Adrenal gland (tissue), 5 donors: ENCODE measurements around the gene SLC25A26.

Experiments used
- POLR2A ChIP-seq, 2 donors: fragments of 450-650 bp; IDR thresholded peaks; one replicate each; pipeline ENCODE4 v1.6.1; 2017; ENCODE audit warnings: antibody characterized with exemption in 2 of 2, mild to moderate bottlenecking in 2 of 2, moderate library complexity in 1 of 2
- TF ChIP-seq, protein P1 (sequence below), 6 experiments: fragments of 450-650 bp in 4 of 6; fragments of 200-600 bp in 2 of 6; sonication (generic) in 1 of 6; IDR thresholded peaks; 1 replicate in 5 of 6; 2 replicates in 1 of 6; pipeline versions ENCODE4 v1.5.1 to v1.8.0; 2016 to 2021; ENCODE audit warnings: antibody characterized with exemption in 6 of 6, mild to moderate bottlenecking in 2 of 6, moderate library complexity in 1 of 6
- donor health status: DM: no; HTN: no; CAD: no.

DNA sequence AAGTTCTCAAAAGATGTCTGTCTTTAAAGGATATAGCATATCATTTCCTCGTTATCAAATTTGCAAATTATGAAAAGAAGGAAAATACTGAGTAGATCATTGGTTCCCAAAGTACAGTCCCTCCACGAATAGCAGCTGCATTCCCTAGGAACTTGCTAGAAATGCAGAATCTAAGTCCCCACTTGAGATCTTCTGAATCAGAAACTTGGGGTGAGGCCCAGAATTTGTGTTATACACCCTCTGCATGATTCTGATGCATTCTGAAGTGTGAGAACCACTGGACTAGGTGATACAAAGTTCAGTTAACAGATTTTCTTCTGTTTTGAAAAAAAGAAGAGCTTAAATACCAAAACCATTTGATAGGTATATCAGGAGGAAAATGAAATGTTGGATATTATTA, 77.1 kb downstream of the SLC25A26 start:
- TF ChIP-seq, protein P1, sequence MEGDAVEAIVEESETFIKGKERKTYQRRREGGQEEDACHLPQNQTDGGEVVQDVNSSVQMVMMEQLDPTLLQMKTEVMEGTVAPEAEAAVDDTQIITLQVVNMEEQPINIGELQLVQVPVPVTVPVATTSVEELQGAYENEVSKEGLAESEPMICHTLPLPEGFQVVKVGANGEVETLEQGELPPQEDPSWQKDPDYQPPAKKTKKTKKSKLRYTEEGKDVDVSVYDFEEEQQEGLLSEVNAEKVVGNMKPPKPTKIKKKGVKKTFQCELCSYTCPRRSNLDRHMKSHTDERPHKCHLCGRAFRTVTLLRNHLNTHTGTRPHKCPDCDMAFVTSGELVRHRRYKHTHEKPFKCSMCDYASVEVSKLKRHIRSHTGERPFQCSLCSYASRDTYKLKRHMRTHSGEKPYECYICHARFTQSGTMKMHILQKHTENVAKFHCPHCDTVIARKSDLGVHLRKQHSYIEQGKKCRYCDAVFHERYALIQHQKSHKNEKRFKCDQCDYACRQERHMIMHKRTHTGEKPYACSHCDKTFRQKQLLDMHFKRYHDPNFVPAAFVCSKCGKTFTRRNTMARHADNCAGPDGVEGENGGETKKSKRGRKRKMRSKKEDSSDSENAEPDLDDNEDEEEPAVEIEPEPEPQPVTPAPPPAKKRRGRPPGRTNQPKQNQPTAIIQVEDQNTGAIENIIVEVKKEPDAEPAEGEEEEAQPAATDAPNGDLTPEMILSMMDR (IDR thresholded peaks at IDR 0.05), result no peak
- no peak for TF ChIP-seq POLR2A (IDR thresholded peaks at IDR 0.05)
